ENCODE measurements around the gene SLC9A1. TPM values are rescaled to one million over a fixed set of nuclear protein-coding genes. Genes with fewer than 3 reads are reported as not detected.
A peak's percentile ranks its signal among the peaks of the same experiment; 100 is the strongest.
"Not testable (repeated sequence)": the region's sequence is repeated elsewhere in the genome, so short reads cannot be mapped to it uniquely, and the experiment has no call there.

Gene SLC9A1
- total and polyA plus RNA-seq, 8 donors = 16.3 to 132 (median 27.9) TPM

GRCh38 chr1:27126391-27126790 lies 28.5 kb downstream of the SLC9A1 start:
- H3K4me3 ChIP-seq = no peak overlapping the region
- no peak for DNase-seq
- peaks cover 0 to 46% (median 24%) of the 10 kb centered on the region in 4 donors for H3K36me3 ChIP-seq
- H3K4me1 ChIP-seq = peaks cover 14 to 73% (median 39%) of the 10 kb centered on the region in 4 donors
- no peak for TF ChIP-seq POLR2A (IDR thresholded peaks at IDR 0.05)
- no peak for TF ChIP-seq EP300 (IDR thresholded peaks at IDR 0.05)
- TF ChIP-seq POLR2AphosphoS5 (IDR thresholded peaks at IDR 0.05) = no peak
- no peak for TF ChIP-seq CTCF (IDR thresholded peaks at IDR 0.05)
- intact Hi-C loops (cut with DNase I; ENCODE audit: low total_unique reads) = no loop called here
- peak overlapping the region in 2 of 5 donors; percentile 20 to 35 for H3K27ac ChIP-seq
- H3K9me3 ChIP-seq = no peaks in the 10 kb centered on the region
- 72 to 91% (median 86%) methylated on average over 5 of the region's 5 CpGs for WGBS, 5 donors
- H3K27me3 ChIP-seq = no peaks in the 10 kb centered on the region

DNA sequence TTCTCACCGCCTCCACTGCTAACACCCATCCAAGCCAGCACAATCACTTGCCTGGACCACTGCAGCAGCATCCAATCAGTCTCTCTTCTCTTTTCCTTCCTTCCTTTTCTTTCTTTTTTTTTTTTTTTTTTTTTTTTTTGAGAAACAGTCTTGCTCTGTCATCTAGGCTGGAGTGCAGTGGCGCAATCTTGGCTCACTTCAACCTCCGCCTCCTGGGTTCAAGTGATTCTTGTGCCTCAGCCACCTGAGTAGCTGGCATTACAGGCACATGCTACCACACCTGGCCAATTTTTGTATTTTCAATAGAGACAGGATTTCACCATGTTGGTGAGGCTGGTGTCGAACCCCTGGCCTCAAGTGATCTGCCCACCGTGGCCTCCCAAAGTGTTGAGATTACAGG lies 29.8 kb downstream of the SLC9A1 start:
- Histone ChIP-seq H3K36me3 (peaks cover 0 to 54% (median 26%) of the 10 kb centered on the region in 4 donors), H3K4me1 (peaks cover 11 to 79% (median 41%) of the 10 kb centered on the region in 4 donors)
- H3K4me3 ChIP-seq; H3K27me3 ChIP-seq; H3K27ac ChIP-seq; intact Hi-C loops (cut with DNase I; ENCODE audit: low total_unique reads); DNase-seq; H3K9me3 ChIP-seq: not testable (repeated sequence)
- 96 to 98% (median 97%) methylated on average over 5 of the region's 5 CpGs for WGBS, 5 donors

- intact Hi-C loops (cut with DNase I; ENCODE audit: low total_unique reads) = no loop called here
- H3K27ac ChIP-seq = peak overlapping the region in 1 of 5 donors; percentile 8
- peaks cover 0 to 50% (median 26%) of the 10 kb centered on the region in 4 donors for H3K36me3 ChIP-seq
Observed at GRCh38 chr1:27124405-27124804, 30.5 kb downstream of the SLC9A1 start.

GRCh38 chr1:27122652-27123051 lies 32.3 kb downstream of the SLC9A1 start:
- no peak for TF ChIP-seq EP300 (IDR thresholded peaks at IDR 0.05)
- TF ChIP-seq POLR2AphosphoS5 (IDR thresholded peaks at IDR 0.05) = peak in 2 of 3 donors; percentile 58 to 77
- no peak for TF ChIP-seq CTCF (IDR thresholded peaks at IDR 0.05)
- no peak for TF ChIP-seq POLR2A (IDR thresholded peaks at IDR 0.05)
- peak overlapping the region; percentile 25 to 89 (median 74) for H3K27ac ChIP-seq
- peaks cover 23 to 97% (median 53%) of the 10 kb centered on the region in 4 donors for H3K4me1 ChIP-seq
- peaks cover 0 to 37% (median 10%) of the 10 kb centered on the region in 4 donors for H3K36me3 ChIP-seq
- DNase-seq = peak; percentile 68 to 85
- WGBS, 5 donors = 28 to 37% (median 30%) methylated on average over 3 to 4 of the region's 4 CpGs
- intact Hi-C loops (cut with DNase I; ENCODE audit: low total_unique reads) = no loop called here
- no peaks in the 10 kb centered on the region for H3K27me3 ChIP-seq
- H3K9me3 ChIP-seq = no peaks in the 10 kb centered on the region
- H3K4me3 ChIP-seq = no peak overlapping the region

More at GRCh38 chr1:27124405-27124804, 30.5 kb downstream of the SLC9A1 start:
- TF ChIP-seq CTCF (IDR thresholded peaks at IDR 0.05) (no peak), EP300 (IDR thresholded peaks at IDR 0.05) (no peak), POLR2AphosphoS5 (IDR thresholded peaks at IDR 0.05) (no peak), POLR2A (IDR thresholded peaks at IDR 0.05) (no peak)
- 78 to 100% (median 94%) methylated on average over 3 of the region's 3 CpGs for WGBS, 5 donors
- Histone ChIP-seq H3K9me3 (no peaks in the 10 kb centered on the region), H3K4me3 (no peak overlapping the region), H3K4me1 (peaks cover 13 to 80% (median 41%) of the 10 kb centered on the region in 4 donors), H3K27me3 (no peaks in the 10 kb centered on the region)
- no peak for DNase-seq

- no peak overlapping the region for H3K4me3 ChIP-seq
- no peak for DNase-seq
- intact Hi-C loops (cut with DNase I; ENCODE audit: low total_unique reads) = no loop called here
- no peaks in the 10 kb centered on the region for H3K27me3 ChIP-seq
- peaks cover 40 to 98% (median 66%) of the 10 kb centered on the region in 4 donors for H3K4me1 ChIP-seq
- TF ChIP-seq POLR2A (IDR thresholded peaks at IDR 0.05) = no peak
- TF ChIP-seq POLR2AphosphoS5 (IDR thresholded peaks at IDR 0.05) = no peak
- TF ChIP-seq EP300 (IDR thresholded peaks at IDR 0.05) = no peak
- TF ChIP-seq CTCF (IDR thresholded peaks at IDR 0.05) = no peak
- 55 to 82% (median 75%) methylated on average over 1 of the region's 1 CpG for WGBS, 5 donors
- peaks cover 0 to 20% (median 2%) of the 10 kb centered on the region in 4 donors for H3K36me3 ChIP-seq
- peak overlapping the region in 3 of 5 donors; percentile 74 to 89 (median 80) for H3K27ac ChIP-seq
- no peaks in the 10 kb centered on the region for H3K9me3 ChIP-seq
Observed at GRCh38 chr1:27120854-27121253, 34.1 kb downstream of the SLC9A1 start.
